DOHH2 (cell line): ENCODE results near the gene WASHC2C.
"Not testable (repeated sequence)": the region's sequence is repeated elsewhere in the genome, so short reads cannot be mapped to it uniquely, and the experiment has no call there.

Source experiments
- H3F3A ChIP-seq: fragments of 200-600 bp; sonication (generic), shearing (Covaris generic); 2 replicates; pipeline ENCODE4 v1.6.0; 2016; ENCODE audit warnings: antibody characterized with exemption, mild to moderate bottlenecking; ENCODE audit not compliant: control insufficient read depth, insufficient read depth
- H3K27ac ChIP-seq: fragments of 200-600 bp; sonication (generic); 2 replicates; pipeline ENCODE4 v1.5.1; 2014; ENCODE audit warnings: low read depth, mild to moderate bottlenecking, low read length, moderate library complexity
- H3K27me3 ChIP-seq: fragments of 200-600 bp; sonication (generic); 2 replicates; pipeline ENCODE4 v1.6.1; 2014; ENCODE audit warnings: mild to moderate bottlenecking, low read length, mixed read lengths; ENCODE audit not compliant: control insufficient read depth
- H3K36me3 ChIP-seq: fragments of 200-600 bp; sonication (generic); 2 replicates; pipeline ENCODE4 v1.6.1; 2014; ENCODE audit warnings: mild to moderate bottlenecking, low read length, moderate library complexity, mixed read lengths; ENCODE audit not compliant: control insufficient read depth
- H3K4me1 ChIP-seq: fragments of 200-600 bp; sonication (generic); 2 replicates; pipeline ENCODE4 v1.6.1; 2014; ENCODE audit warnings: mild to moderate bottlenecking, low read length, mixed read lengths; ENCODE audit not compliant: control insufficient read depth
- H3K4me2 ChIP-seq: fragments of 200-600 bp; sonication (generic); 2 replicates; pipeline ENCODE4 v1.6.0; 2014; ENCODE audit warnings: mild to moderate bottlenecking, low read length, moderate library complexity
- H3K4me3 ChIP-seq: fragments of 200-600 bp; sonication (generic); 2 replicates; pipeline ENCODE4 v1.5.1; 2014; ENCODE audit warnings: mild to moderate bottlenecking, low read length, mixed read lengths
- H3K79me2 ChIP-seq: fragments of 200-600 bp; sonication (generic); 2 replicates; pipeline ENCODE4 v1.6.1; 2014; ENCODE audit warnings: mild to moderate bottlenecking, low read length, mixed read lengths; ENCODE audit not compliant: control insufficient read depth
- H3K9me2 ChIP-seq: fragments of 200-600 bp; sonication (generic); replicated peaks from 2 replicates; pipeline ENCODE4 v1.6.1; 2014; ENCODE audit warnings: mild to moderate bottlenecking, low read length, mixed read lengths; ENCODE audit not compliant: control insufficient read depth
- H3K9me3 ChIP-seq: fragments of 200-600 bp; sonication (generic); 2 replicates; pipeline ENCODE4 v1.6.1; 2014; ENCODE audit warnings: antibody characterized with exemption, low read length, mixed read lengths; ENCODE audit not compliant: control insufficient read depth, insufficient read depth
- H4K20me1 ChIP-seq: fragments of 200-600 bp; sonication (generic); 2 replicates; pipeline ENCODE4 v1.6.0; 2014; ENCODE audit warnings: low read depth, mild to moderate bottlenecking, antibody characterized with exemption, low read length, moderate library complexity; ENCODE audit not compliant: control insufficient read depth, insufficient read depth

WASHC2C gene, protein sequence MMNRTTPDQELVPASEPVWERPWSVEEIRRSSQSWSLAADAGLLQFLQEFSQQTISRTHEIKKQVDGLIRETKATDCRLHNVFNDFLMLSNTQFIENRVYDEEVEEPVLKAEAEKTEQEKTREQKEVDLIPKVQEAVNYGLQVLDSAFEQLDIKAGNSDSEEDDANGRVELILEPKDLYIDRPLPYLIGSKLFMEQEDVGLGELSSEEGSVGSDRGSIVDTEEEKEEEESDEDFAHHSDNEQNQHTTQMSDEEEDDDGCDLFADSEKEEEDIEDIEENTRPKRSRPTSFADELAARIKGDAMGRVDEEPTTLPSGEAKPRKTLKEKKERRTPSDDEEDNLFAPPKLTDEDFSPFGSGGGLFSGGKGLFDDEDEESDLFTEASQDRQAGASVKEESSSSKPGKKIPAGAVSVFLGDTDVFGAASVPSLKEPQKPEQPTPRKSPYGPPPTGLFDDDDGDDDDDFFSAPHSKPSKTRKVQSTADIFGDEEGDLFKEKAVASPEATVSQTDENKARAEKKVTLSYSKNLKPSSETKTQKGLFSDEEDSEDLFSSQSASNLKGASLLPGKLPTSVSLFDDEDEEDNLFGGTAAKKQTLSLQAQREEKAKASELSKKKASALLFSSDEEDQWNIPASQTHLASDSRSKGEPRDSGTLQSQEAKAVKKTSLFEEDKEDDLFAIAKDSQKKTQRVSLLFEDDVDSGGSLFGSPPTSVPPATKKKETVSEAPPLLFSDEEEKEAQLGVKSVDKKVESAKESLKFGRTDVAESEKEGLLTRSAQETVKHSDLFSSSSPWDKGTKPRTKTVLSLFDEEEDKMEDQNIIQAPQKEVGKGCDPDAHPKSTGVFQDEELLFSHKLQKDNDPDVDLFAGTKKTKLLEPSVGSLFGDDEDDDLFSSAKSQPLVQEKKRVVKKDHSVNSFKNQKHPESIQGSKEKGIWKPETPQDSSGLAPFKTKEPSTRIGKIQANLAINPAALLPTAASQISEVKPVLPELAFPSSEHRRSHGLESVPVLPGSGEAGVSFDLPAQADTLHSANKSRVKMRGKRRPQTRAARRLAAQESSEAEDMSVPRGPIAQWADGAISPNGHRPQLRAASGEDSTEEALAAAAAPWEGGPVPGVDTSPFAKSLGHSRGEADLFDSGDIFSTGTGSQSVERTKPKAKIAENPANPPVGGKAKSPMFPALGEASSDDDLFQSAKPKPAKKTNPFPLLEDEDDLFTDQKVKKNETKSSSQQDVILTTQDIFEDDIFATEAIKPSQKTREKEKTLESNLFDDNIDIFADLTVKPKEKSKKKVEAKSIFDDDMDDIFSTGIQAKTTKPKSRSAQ (N-terminal part only)

GRCh38 chr10:45726703-45727420 is at the start of gene WASHC2C:
WASHC2C (plus strand) TSS chr10:45727266; CDS start chr10:45727318, 52 bp downstream.
- H3K4me2 ChIP-seq = peak within 1 kb of the TSS; percentile 67
- not testable (repeated sequence) for H3K36me3 ChIP-seq, H4K20me1 ChIP-seq, H3K79me2 ChIP-seq, H3K27ac ChIP-seq, H3K27me3 ChIP-seq, H3K9me3 ChIP-seq, H3F3A ChIP-seq, H3K9me2 ChIP-seq, H3K4me1 ChIP-seq
- H3K4me3 ChIP-seq = peak within 1 kb of the TSS; percentile 81

DNA sequence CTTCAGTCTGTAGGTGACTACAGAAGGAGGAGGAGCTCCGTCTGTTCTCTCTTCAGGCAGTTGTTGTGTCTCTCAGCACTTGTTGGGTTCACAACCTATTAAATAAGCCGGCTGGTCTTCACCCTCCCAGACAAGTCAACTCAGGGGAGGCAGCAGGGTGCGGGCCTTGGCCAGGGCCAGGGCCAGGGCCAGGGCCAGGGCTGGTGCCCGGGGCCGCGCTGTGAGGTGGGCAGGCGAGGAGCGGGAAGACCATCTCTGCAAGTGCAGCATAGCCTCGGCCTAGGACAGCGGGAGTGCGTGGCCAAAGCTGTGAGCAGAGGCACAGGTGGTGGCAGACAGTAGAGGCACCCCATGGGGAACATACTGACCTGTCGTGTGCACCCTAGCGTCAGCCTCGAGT is 48.6 kb upstream of the WASHC2C start:
- H3K4me2 ChIP-seq, H3K27ac ChIP-seq, H3K9me3 ChIP-seq, H3K79me2 ChIP-seq, H3K9me2 ChIP-seq, H4K20me1 ChIP-seq, H3F3A ChIP-seq, H3K36me3 ChIP-seq, H3K4me1 ChIP-seq, H3K4me3 ChIP-seq, H3K27me3 ChIP-seq: not testable (repeated sequence)

GRCh38 chr10:45710200-45710796 is 16.8 kb upstream of the WASHC2C start:
- not testable (repeated sequence) for H3K9me2 ChIP-seq, H4K20me1 ChIP-seq, H3K4me1 ChIP-seq, H3K27ac ChIP-seq, H3K27me3 ChIP-seq, H3K36me3 ChIP-seq, H3F3A ChIP-seq, H3K9me3 ChIP-seq, H3K4me2 ChIP-seq, H3K4me3 ChIP-seq, H3K79me2 ChIP-seq

- not testable (repeated sequence) for H3K4me3 ChIP-seq, H3K79me2 ChIP-seq, H3K4me2 ChIP-seq, H4K20me1 ChIP-seq, H3F3A ChIP-seq, H3K27ac ChIP-seq, H3K4me1 ChIP-seq, H3K9me3 ChIP-seq, H3K9me2 ChIP-seq, H3K36me3 ChIP-seq, H3K27me3 ChIP-seq
Measured at GRCh38 chr10:45711223-45711622, 15.8 kb upstream of the WASHC2C start.

DNA sequence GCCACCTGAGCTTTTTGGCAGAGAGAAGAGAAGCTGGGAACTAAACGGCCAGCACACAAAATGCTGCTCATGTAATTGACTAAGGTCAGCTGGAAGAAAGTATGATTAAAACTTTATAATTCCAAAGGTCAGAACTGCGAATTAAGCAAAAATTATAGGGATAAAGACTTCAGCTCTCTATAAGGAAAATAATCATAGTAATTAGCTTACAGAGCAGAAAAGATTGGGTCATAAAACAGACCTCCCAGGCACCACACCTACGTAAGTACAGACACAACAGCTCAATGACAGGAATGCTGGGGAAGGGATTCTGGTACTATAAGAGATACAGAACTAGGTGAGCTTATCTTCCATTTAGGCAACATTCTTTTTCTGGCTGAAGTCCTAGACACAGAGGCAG is 10.0 kb upstream of the WASHC2C start:
- not testable (repeated sequence) for H3K27me3 ChIP-seq, H3K36me3 ChIP-seq

GRCh38 chr10:45717642-45718041 is 9.4 kb upstream of the WASHC2C start:
- not testable (repeated sequence) for H3F3A ChIP-seq, H3K4me1 ChIP-seq

More for the DNA sequence above, 10.0 kb upstream of the WASHC2C start:
- not testable (repeated sequence) for H3K79me2 ChIP-seq, H3K4me1 ChIP-seq, H3K9me2 ChIP-seq, H3K27ac ChIP-seq, H3K9me3 ChIP-seq, H4K20me1 ChIP-seq, H3F3A ChIP-seq, H3K4me3 ChIP-seq, H3K4me2 ChIP-seq

DNA sequence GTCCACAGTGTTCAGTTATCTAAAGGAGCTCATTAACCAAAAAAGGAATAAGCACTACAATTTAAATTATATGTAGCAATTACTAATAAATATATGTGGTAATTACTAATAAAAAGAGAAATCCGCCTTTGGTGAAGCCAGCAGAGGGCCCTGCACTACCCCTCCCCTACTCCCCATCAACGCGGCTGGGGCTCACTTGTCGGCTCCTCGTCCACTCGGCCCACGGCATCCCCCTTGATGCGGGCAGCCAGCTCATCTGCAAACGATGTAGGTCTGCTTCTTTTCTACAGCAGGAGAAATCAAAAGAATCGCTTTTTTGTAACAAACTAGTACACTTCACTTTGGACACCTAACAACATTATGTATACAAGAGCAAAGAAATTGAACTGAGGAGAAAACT is 5.6 kb upstream of the WASHC2C start:
- not testable (repeated sequence) for H4K20me1 ChIP-seq, H3K4me2 ChIP-seq, H3K79me2 ChIP-seq, H3K9me2 ChIP-seq, H3K4me3 ChIP-seq, H3K36me3 ChIP-seq, H3K4me1 ChIP-seq, H3K27ac ChIP-seq, H3K9me3 ChIP-seq, H3F3A ChIP-seq, H3K27me3 ChIP-seq

More at GRCh38 chr10:45717642-45718041, 9.4 kb upstream of the WASHC2C start:
- not testable (repeated sequence) for H3K27ac ChIP-seq, H3K79me2 ChIP-seq, H3K27me3 ChIP-seq, H3K4me2 ChIP-seq, H3K9me2 ChIP-seq, H3K9me3 ChIP-seq, H3K4me3 ChIP-seq, H4K20me1 ChIP-seq, H3K36me3 ChIP-seq
